GM12873 (cell line): Measurements from ENCODE around the gene SMIM10.

Experiments used
- CTCF ChIP-seq: IDR thresholded peaks from 2 replicates; pipeline ENCODE4 v1.5.1; 2012; ENCODE audit warnings: low read depth, mild to moderate bottlenecking, moderate library complexity, low read length, control low read depth; ENCODE audit not compliant: insufficient read depth; ENCODE audit errors: missing control alignments

SMIM10 gene

GRCh38 chrX:135024526-135024925 lies 33.7 kb downstream of the SMIM10 start:
- TF ChIP-seq CTCF = no peak
